NCI-H748 (cell line): ENCODE results near the gene ADM2.
A peak's percentile ranks its signal among the peaks of the same experiment; 100 is the strongest.

Experiments
- DNase-seq: peaks from one replicate; lab custom pipeline; 2025; ENCODE audit not compliant: unreplicated experiment; lab: John Stamatoyannopoulos, UW

Gene ADM2

DNA sequence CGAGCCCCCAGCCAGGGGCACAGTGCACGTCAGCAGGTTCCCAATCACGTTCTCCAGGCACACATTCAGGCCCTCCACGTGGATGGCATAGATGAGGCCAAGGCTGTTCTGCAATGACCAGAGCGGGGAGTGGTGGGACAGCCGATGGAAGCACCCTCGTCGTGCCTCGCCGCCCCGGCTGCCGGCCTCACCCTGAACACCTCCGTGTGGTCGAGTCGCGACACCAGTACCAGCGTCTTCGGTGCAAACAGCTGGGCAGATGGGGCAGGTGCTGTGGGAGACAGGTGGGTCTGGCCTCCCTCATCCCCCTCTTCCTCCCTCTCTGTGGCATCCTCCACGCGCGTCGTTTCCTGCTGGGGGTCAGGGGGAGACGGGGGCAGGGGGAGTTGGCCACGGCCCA is 14.0 kb upstream of the ADM2 start:
- DNase-seq = no peak

GRCh38 chr22:50467773-50468440 is 13.4 kb upstream of the ADM2 start:
- DNase-seq = no peak

GRCh38 chr22:50468626-50469025 is 12.7 kb upstream of the ADM2 start:
- DNase-seq = no peak

DNA sequence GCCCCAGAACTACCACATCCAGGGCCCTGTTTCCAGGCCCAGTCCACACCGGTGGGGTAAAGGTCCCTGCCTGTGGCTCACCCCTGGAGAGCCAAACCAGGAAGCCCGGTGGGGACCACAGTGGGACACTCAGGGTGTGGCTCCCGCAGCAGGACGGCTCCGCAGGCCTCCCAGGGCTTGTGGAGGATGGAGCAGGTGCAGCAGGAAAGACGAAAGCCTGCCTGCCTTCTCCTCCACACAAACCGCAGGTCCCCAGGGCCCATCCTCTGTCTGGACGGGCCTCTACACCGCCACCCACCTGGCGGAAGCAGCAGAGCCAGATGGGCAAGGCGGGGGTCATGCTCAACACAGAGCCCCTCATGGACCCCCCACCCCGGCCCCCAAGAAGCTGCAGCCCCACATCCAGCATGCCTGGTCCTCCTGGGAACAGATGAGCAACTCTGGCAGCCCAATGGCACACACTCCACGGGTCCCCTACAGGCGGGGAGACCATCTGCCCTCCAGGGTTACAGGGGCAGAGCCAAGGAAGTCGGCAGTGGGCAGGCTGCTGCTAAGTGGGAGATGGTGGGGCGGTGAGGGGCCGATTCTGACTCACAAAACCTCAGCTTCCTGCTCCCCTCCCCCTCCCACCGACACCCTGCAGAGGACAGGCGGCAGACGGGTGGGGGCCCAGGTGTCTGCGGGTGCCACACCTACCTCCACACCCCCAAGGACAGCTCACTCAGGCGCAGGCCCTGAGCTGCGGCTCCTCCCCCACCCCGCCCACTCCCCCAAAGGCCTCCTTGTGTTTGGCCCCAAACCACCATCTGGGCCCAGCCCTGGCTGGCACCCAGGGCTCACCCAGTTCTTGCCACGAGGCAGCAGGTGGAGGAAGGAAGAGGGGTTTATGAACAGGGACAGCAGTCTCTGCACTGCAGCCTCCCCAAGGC is 11.7 kb upstream of the ADM2 start:
- no peak for DNase-seq

GRCh38 chr22:50470491-50470890 is 10.9 kb upstream of the ADM2 start:
- DNase-seq = no peak

GRCh38 chr22:50471197-50471847 is 10.0 kb upstream of the ADM2 start:
- DNase-seq = no peak

DNA sequence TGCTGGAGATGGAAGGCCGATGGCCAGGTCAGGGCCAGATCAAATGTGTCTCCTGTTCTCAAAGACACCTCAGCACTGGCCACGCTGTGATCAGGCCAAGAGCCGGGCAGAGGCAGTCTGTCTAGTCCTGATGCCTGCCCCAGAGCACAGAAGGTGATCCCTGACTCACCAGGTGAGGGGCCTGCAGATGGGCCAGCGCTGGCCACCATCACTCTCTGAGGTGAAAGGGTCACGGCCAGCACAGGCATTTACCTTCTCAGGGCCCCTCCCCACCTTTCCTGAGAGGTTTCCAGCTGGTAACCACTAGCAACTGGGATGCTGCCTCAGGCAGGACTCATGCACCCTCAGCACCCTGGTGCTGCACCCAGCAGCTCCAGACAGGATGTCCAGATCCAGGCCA is 9.4 kb upstream of the ADM2 start:
- no peak for DNase-seq

DNA sequence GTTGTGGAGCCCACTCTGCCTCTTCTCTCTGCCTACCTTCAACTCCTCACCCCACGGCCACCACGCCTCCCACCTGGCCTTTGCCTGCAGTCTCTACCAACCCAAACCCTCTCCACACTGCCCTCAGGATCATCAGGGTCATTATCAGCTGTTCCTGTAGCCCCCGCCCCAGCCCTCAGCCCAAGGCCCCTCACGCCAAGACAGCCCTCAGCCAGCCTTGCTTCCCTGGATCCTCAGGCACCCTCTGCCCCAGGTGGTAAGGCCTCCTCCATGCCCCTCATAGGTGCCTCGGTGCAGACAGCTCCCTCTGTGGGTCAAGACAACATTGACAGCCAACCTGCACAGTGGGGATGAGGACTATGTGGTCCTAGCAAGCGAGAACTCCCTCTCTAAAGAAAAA is 8.3 kb upstream of the ADM2 start:
- DNase-seq = peak; percentile 32

DNA sequence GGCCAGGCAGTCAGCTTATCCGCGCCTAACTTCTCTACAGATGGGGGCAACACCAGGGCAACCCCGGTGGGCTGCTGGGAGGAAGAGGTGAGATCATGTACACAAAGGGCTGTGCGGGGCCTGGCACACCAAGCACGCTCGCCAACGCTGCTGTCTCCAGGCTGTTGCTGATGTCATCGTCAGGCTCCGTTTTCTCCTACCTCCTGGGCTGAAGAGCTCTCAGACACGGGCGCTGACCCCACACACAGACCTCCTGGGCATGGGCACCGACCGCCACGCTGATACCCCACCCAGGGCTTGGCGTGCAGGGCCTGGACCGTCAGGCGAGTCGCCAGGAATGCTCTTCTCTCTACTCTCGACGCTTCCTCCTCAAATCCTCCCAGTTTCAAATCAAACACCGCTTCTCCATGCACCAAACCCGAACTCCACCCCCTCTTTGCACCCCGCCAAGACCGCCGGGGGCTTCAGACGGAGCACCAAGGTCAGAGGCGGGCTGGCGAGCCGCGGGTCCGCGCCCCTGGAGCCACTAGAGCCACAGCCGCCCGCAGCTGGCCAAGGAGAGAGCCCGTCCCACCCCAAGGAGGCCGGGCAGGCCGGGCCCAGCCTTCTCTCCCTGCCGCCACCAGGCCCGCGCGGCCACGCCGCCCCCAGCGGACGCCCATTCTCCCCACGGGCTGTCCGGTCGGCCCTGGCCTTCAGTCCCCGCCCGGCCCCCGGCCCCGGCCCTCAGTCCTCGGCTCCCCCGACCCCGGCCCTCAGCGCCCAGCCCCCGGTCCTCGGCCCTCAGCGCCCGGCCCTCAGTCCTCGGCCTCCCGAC is 7.3 kb upstream of the ADM2 start:
- DNase-seq = peak; percentile 35

GRCh38 chr22:50474710-50475651 is 6.4 kb upstream of the ADM2 start, which contains the start of gene SBF1:
SBF1 (minus strand) TSS chr22:50475035; CDS start chr22:50474840, 195 bp downstream.
- DNase-seq = peak; percentile 92

DNA sequence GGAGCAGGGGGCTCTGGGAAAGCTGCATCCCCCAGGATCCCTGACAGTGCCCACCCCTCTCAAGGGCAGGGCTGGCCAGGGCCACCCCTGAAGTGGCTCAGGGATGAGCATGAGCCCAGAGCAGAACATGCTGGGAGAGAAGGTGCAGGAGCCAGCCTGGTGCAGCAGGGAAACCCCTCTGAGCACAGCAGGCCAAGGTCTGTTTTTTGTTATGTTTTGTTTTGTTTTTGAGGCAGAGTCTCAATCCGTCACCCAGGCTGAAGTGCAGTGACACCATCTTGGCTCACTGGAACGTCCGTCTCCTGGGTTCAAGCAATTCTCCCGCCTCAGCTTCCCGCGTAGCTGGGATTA is 5.7 kb upstream of the ADM2 start:
- DNase-seq = no peak

GRCh38 chr22:50476868-50477267 is 4.5 kb upstream of the ADM2 start:
- DNase-seq = no peak

- no peak for DNase-seq
Measured at GRCh38 chr22:50477923-50478322, 3.4 kb upstream of the ADM2 start.

GRCh38 chr22:50479721-50480120 is 1.6 kb upstream of the ADM2 start:
- no peak for DNase-seq

DNA sequence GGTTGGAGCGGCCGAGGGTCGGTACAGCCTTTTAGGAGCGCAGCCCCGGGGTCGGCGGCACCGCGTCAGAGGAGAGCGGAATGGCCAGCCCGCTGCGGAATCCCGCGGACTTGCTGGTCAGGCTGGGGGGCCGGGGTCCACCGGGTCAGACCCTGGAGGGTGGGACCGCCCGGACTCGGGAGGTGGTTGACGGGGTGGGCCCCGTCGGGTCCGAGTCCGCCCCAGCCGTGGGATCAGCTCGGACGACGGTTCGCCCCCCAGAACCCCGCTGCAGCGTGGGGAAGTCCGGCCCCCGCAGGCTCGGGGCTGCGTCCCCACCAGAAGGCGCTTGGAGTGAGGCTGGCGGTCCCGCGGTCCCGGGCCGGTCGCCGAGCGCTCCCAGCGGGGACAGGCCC is 301 bp upstream of the ADM2 start:
- DNase-seq = no peak

DNA sequence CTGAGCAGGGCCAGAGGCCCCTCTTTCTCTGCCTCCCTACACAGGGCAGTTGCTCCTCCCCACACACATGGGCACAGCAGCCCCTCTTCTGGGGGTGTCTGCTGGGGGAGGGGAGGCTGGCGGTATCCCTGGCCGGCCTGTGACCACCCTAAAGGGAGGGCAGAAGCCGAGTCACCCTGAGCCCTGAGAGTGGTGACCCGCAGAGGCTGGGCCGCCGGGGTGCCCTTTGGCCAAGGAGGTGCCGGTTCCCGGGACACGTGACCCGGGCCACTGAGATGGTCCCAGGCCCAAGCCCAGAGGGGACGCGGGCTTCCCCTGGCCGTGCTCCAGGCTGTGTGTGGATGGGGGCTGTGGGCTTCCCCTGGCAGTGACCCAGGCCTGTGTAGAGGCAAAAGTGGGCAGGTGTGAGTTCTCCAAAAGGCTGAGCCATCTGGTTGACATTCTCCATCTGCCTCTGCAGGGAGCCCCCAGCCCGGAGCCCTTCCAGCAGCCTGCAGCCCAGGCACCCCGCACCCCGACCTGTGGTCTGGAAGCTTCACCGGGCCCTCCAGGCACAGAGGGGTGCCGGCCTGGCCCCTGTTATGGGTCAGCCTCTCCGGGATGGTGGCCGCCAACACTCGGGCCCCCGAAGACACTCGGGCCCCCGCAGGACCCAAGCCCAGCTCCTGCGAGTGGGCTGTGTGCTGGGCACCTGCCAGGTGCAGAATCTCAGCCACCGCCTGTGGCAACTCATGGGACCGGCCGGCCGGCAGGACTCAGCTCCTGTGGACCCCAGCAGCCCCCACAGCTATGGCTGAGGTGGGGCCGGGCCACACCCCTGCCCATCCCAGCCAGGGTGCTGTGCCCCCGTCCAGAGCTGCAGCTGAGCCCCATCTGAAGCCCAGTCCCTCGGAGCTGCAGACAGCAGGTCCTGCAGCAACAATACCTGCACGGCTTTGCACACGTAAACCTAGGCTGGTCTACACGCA is 1.0 kb downstream of the ADM2 start:
- DNase-seq = no peak

- no peak for DNase-seq
Measured at GRCh38 chr22:50483106-50483505, 1.8 kb downstream of the ADM2 start.

DNA sequence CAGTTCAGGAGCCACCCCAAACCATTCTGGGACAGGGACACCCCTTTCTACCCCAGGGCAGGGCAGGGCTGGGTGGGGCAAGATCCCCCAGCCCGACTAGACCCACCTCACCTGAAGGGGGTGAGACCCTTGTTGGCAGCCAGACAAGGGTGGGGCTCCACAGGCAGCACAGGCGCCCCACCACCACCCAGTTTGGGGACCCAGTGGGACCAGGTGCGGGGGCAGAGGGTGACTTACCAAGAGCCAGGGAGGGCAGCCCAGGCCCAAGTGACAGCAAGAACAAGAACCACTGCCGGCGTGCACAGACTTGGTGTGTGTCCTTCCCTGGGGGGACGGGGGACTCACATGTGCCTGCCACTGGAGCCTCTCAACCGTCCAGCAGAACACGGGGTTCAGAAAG is 2.2 kb downstream of the ADM2 start:
- no peak for DNase-seq
